Measurements from ENCODE around the gene SLC1A5.
"Not testable (repeated sequence)": the region's sequence is repeated elsewhere in the genome, so short reads cannot be mapped to it uniquely, and the experiment has no call there.

Gene SLC1A5

GRCh38 chr19:46788262-46788967, at the start of gene SLC1A5:
Gene SLC1A5 (minus strand): TSS chr19:46788594. CDS start chr19:46787965, 629 bp downstream.
- DNase-seq = peak; percentile 84 to 97 (median 92)

GRCh38 chr19:46838160-46838559, 49.8 kb upstream of the SLC1A5 start:
- no peak for DNase-seq

- no peak for DNase-seq
These were observed 46.6 kb upstream of the SLC1A5 start for GRCh38 chr19:46834984-46835383.

GRCh38 chr19:46834121-46834520, 45.7 kb upstream of the SLC1A5 start:
- no peak for DNase-seq

- no peak for DNase-seq
These were observed 42.5 kb upstream of the SLC1A5 start for GRCh38 chr19:46830864-46831263.

GRCh38 chr19:46828484-46828883, 40.1 kb upstream of the SLC1A5 start:
- DNase-seq = no peak

GRCh38 chr19:46825731-46826055, 37.3 kb upstream of the SLC1A5 start:
- no peak for DNase-seq

GRCh38 chr19:46824890-46825730, 36.7 kb upstream of the SLC1A5 start:
- DNase-seq = no peak

- no peak for DNase-seq
These were observed 34.7 kb upstream of the SLC1A5 start for GRCh38 chr19:46823049-46823448.

GRCh38 chr19:46822410-46822787, 34.0 kb upstream of the SLC1A5 start:
- DNase-seq = not testable (repeated sequence)

GRCh38 chr19:46821512-46822409, 33.4 kb upstream of the SLC1A5 start:
- peak in 3 of 4 experiments; percentile 9 to 57 (median 52) for DNase-seq

- DNase-seq = no peak
These were observed 30.4 kb upstream of the SLC1A5 start for GRCh38 chr19:46818812-46819211.

GRCh38 chr19:46815833-46816627, 27.6 kb upstream of the SLC1A5 start:
- no peak for DNase-seq

GRCh38 chr19:46813839-46814358, 25.5 kb upstream of the SLC1A5 start:
- DNase-seq = no peak

- no peak for DNase-seq
These were observed 24.8 kb upstream of the SLC1A5 start for GRCh38 chr19:46812977-46813838.

GRCh38 chr19:46809534-46810272, 21.3 kb upstream of the SLC1A5 start:
- no peak for DNase-seq

- no peak for DNase-seq
These were observed 18.3 kb upstream of the SLC1A5 start for GRCh38 chr19:46806656-46807055.

- not testable (repeated sequence) for DNase-seq
These were observed 16.0 kb upstream of the SLC1A5 start for GRCh38 chr19:46804432-46804831.

GRCh38 chr19:46803555-46803954, 15.2 kb upstream of the SLC1A5 start:
- no peak for DNase-seq

GRCh38 chr19:46802152-46802551, 13.8 kb upstream of the SLC1A5 start:
- DNase-seq = no peak

Measured in activated naive CD4-positive, alpha-beta T cell (primary cell).